SK-N-MC (cell line): ENCODE measurements around the gene SRP9.

ENCODE experiments used
- EZH2 ChIP-seq: fragments of 200-600 bp; sonication (generic); IDR thresholded peaks from one replicate; pipeline ENCODE4 v1.6.1; 2017; ENCODE audit warnings: antibody characterized with exemption
- POLR2AphosphoS5 ChIP-seq: IDR thresholded peaks from 2 replicates; pipeline ENCODE4 v1.6.1; 2012; ENCODE audit warnings: mild to moderate bottlenecking, low read depth, low read length, borderline replicate concordance

- TF ChIP-seq EZH2, result no peak
- no peak for TF ChIP-seq POLR2AphosphoS5
Measured at GRCh38 chr1:225737161-225737560, 40.5 kb upstream of the SRP9 start.
